GM12864 (cell line): ENCODE data around the gene EPN3.
A peak's percentile ranks its signal among the peaks of the same experiment; 100 is the strongest.

ENCODE experiments used
- DNase-seq: peaks from one replicate; pipeline ENCODE4 v3.0.0-alpha.2; 2011; ENCODE audit warnings: low read depth
- H3K4me3 ChIP-seq: 2 replicates; pipeline ENCODE4 v1.5.1; 2011; ENCODE audit warnings: mild to moderate bottlenecking, low read depth, low read length, control low read depth
- CTCF ChIP-seq: IDR thresholded peaks from 2 replicates; pipeline ENCODE4 v1.5.1; 2011; ENCODE audit warnings: low read depth, mild to moderate bottlenecking, moderate library complexity, low read length, control low read depth, inconsistent platforms; ENCODE audit errors: missing control alignments

EPN3 gene

GRCh38 chr17:50508573-50509460 lies 23.7 kb upstream of the EPN3 start:
- H3K4me3 ChIP-seq, result peak overlapping the region; percentile 57
- TF ChIP-seq CTCF, result no peak
- no peak for DNase-seq

GRCh38 chr17:50511058-50511457 lies 21.5 kb upstream of the EPN3 start:
- TF ChIP-seq CTCF, result no peak
- peak; percentile 86 for DNase-seq
- no peak overlapping the region for H3K4me3 ChIP-seq

GRCh38 chr17:50513495-50513894 lies 19.0 kb upstream of the EPN3 start:
- no peak for DNase-seq
- H3K4me3 ChIP-seq, result no peak overlapping the region
- TF ChIP-seq CTCF, result no peak

GRCh38 chr17:50514388-50514787 lies 18.1 kb upstream of the EPN3 start:
- no peak for DNase-seq
- no peak overlapping the region for H3K4me3 ChIP-seq
- no peak for TF ChIP-seq CTCF

- DNase-seq, result no peak
- no peak for TF ChIP-seq CTCF
- no peak overlapping the region for H3K4me3 ChIP-seq
These were observed 17.4 kb upstream of the EPN3 start for GRCh38 chr17:50514936-50515702.

- no peak for TF ChIP-seq CTCF
- H3K4me3 ChIP-seq, result no peak overlapping the region
- no peak for DNase-seq
These were observed 15.5 kb upstream of the EPN3 start for GRCh38 chr17:50517011-50517410.
